ENCODE data around the gene BMPR1A. TPM values are rescaled to one million over a fixed set of nuclear protein-coding genes. Genes with fewer than 3 reads are reported as not detected.

BMPR1A gene
- total RNA-seq, 1 donor from 2014 or later = 74.2 TPM

- H3K4me3 Mint-ChIP-seq (ENCODE audit: unreplicated experiment) = no peak overlapping the region
- no peak for DNase-seq (ENCODE audit: low spot score)
- TF ChIP-seq, protein P1, sequence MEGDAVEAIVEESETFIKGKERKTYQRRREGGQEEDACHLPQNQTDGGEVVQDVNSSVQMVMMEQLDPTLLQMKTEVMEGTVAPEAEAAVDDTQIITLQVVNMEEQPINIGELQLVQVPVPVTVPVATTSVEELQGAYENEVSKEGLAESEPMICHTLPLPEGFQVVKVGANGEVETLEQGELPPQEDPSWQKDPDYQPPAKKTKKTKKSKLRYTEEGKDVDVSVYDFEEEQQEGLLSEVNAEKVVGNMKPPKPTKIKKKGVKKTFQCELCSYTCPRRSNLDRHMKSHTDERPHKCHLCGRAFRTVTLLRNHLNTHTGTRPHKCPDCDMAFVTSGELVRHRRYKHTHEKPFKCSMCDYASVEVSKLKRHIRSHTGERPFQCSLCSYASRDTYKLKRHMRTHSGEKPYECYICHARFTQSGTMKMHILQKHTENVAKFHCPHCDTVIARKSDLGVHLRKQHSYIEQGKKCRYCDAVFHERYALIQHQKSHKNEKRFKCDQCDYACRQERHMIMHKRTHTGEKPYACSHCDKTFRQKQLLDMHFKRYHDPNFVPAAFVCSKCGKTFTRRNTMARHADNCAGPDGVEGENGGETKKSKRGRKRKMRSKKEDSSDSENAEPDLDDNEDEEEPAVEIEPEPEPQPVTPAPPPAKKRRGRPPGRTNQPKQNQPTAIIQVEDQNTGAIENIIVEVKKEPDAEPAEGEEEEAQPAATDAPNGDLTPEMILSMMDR (IDR thresholded peaks at IDR 0.05) = no peak
- H3K4me1 Mint-ChIP-seq (ENCODE audit: low read depth) = peaks cover 46% of the 10 kb centered on the region
- H3K9me3 Mint-ChIP-seq (ENCODE audit: low read depth) = peaks cover 3% of the 10 kb centered on the region
- peak overlapping the region; percentile 78 for H3K27ac Mint-ChIP-seq (ENCODE audit: unreplicated experiment)
- no peaks in the 10 kb centered on the region for H3K27me3 Mint-ChIP-seq (ENCODE audit: low read depth)
- H3K36me3 Mint-ChIP-seq (ENCODE audit: low read depth) = no peaks in the 10 kb centered on the region
These were observed 38.9 kb downstream of the BMPR1A start for GRCh38 chr10:86795353-86795752.

- no peaks in the 10 kb centered on the region for H3K9me3 Mint-ChIP-seq (ENCODE audit: low read depth)
- H3K27ac Mint-ChIP-seq (ENCODE audit: unreplicated experiment) = no peak overlapping the region
- no peaks in the 10 kb centered on the region for H3K27me3 Mint-ChIP-seq (ENCODE audit: low read depth)
- peaks cover 6% of the 10 kb centered on the region for H3K36me3 Mint-ChIP-seq (ENCODE audit: low read depth)
- peaks cover 61% of the 10 kb centered on the region for H3K4me1 Mint-ChIP-seq (ENCODE audit: low read depth)
- no peak for DNase-seq (ENCODE audit: low spot score)
- TF ChIP-seq, protein P1 (IDR thresholded peaks at IDR 0.05) = no peak
- no peak overlapping the region for H3K4me3 Mint-ChIP-seq (ENCODE audit: unreplicated experiment)
These were observed 41.6 kb downstream of the BMPR1A start for GRCh38 chr10:86798025-86798424.

- H3K36me3 Mint-ChIP-seq (ENCODE audit: low read depth) = peaks cover 6% of the 10 kb centered on the region
- no peaks in the 10 kb centered on the region for H3K9me3 Mint-ChIP-seq (ENCODE audit: low read depth)
- H3K27me3 Mint-ChIP-seq (ENCODE audit: low read depth) = no peaks in the 10 kb centered on the region
- H3K4me3 Mint-ChIP-seq (ENCODE audit: unreplicated experiment) = peak overlapping the region; percentile 11
- H3K4me1 Mint-ChIP-seq (ENCODE audit: low read depth) = peaks cover 65% of the 10 kb centered on the region
- no peak for DNase-seq (ENCODE audit: low spot score)
- TF ChIP-seq, protein P1 (IDR thresholded peaks at IDR 0.05) = peak; percentile 16
- H3K27ac Mint-ChIP-seq (ENCODE audit: unreplicated experiment) = peak overlapping the region; percentile 78
These were observed 42.2 kb downstream of the BMPR1A start for GRCh38 chr10:86798611-86799010.

DNA sequence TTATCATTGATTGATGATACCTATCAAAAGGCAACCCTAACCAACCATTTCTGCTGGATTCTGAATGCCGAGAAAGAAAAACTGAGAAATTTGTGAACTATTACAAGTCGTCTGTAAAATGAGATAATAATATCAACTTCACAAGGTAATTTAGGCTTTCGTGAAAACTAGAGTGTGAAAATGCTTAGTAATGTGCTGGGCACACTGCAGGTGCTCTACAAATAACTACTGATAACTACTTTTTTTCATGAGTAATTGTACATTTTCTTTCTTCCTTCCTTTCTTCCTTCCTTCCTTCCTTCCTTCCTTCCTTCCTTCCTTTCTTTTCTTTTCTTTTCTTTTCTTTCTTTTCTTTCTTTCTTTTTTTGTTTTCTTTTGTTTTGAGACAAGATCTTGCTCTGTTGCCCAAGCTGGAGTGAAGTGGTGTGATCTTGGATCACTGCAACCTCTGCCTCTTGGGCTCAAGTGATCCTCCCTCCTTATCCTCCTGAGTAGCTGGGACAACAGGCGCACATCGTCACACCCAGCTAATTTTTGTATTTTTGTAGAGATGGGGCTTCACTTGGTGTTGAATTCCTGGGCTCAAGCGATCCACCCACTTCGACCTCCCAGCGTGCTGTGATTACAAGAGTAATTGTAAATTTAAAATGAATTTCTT, 42.9 kb downstream of the BMPR1A start:
- TF ChIP-seq, protein P1 (IDR thresholded peaks at IDR 0.05) = no peak
- Mint-ChIP-seq H3K27ac (ENCODE audit: unreplicated experiment) (peak overlapping the region; percentile 78), H3K4me3 (ENCODE audit: unreplicated experiment) (no peak overlapping the region), H3K9me3 (ENCODE audit: low read depth) (no peaks in the 10 kb centered on the region), H3K36me3 (ENCODE audit: low read depth) (peaks cover 6% of the 10 kb centered on the region), H3K27me3 (ENCODE audit: low read depth) (no peaks in the 10 kb centered on the region), H3K4me1 (ENCODE audit: low read depth) (peaks cover 69% of the 10 kb centered on the region)
- no peak for DNase-seq (ENCODE audit: low spot score)

DNA sequence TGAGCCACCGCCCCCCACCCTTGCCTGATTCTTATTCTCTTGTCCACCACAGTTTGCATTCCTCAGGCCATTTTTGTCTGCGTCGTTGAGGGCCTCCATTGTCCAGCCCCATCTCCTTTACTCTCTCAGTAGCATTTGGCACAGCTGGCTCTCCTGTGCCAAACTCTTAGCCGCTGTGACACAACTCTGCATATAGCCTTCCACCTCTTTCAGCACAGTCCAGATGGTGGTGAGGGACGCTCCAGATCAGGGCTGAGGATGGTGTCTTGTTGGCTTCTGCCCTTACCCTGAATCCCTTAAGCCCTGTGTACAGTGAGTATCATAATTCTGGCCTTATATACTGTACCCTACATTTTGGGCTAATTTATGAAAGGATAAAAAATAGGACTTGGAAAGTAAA, 45.6 kb downstream of the BMPR1A start:
- DNase-seq (ENCODE audit: low spot score) = no peak
- no peak overlapping the region for H3K4me3 Mint-ChIP-seq (ENCODE audit: unreplicated experiment)
- no peaks in the 10 kb centered on the region for H3K27me3 Mint-ChIP-seq (ENCODE audit: low read depth)
- H3K9me3 Mint-ChIP-seq (ENCODE audit: low read depth) = no peaks in the 10 kb centered on the region
- TF ChIP-seq, protein P1 (IDR thresholded peaks at IDR 0.05) = no peak
- peaks cover 77% of the 10 kb centered on the region for H3K4me1 Mint-ChIP-seq (ENCODE audit: low read depth)
- H3K27ac Mint-ChIP-seq (ENCODE audit: unreplicated experiment) = peak overlapping the region; percentile 74
- H3K36me3 Mint-ChIP-seq (ENCODE audit: low read depth) = peaks cover 6% of the 10 kb centered on the region

Data from chondrocyte (in vitro differentiated cells).